GM23248 (cell line): ENCODE measurements around the gene DAND5. TPM values are rescaled to one million over a fixed set of nuclear protein-coding genes. Genes with fewer than 3 reads are reported as not detected.

Source experiments
- DNase-seq: peaks from one replicate; pipeline ENCODE4 v3.0.0-alpha.2; 2015
- H2AFZ ChIP-seq: fragments of 200-600 bp; sonication (generic); 2 replicates; pipeline ENCODE4 v1.6.1; 2016; ENCODE audit warnings: antibody characterized with exemption
- H3F3A ChIP-seq: fragments of 200-600 bp; sonication (generic); 2 replicates; pipeline ENCODE4 v1.6.1; 2016; ENCODE audit warnings: mild to moderate bottlenecking, antibody characterized with exemption, mixed run types; ENCODE audit not compliant: insufficient read depth
- H3K27ac ChIP-seq: fragments of 200-600 bp; sonication (generic); 2 replicates; pipeline ENCODE4 v1.5.1; 2016; ENCODE audit warnings: mild to moderate bottlenecking
- H3K27me3 ChIP-seq: fragments of 200-600 bp; sonication (generic); replicated peaks from 2 replicates; pipeline ENCODE4 v1.6.1; 2016; ENCODE audit warnings: mild to moderate bottlenecking; ENCODE audit not compliant: insufficient read depth
- H3K36me3 ChIP-seq: fragments of 200-600 bp; sonication (generic); 2 replicates; pipeline ENCODE4 v1.6.1; 2016; ENCODE audit warnings: low read depth, mild to moderate bottlenecking
- H3K4me1 ChIP-seq: fragments of 200-600 bp; sonication (generic); 2 replicates; pipeline ENCODE4 v1.6.1; 2016; ENCODE audit warnings: mild to moderate bottlenecking; ENCODE audit not compliant: insufficient read depth
- H3K4me2 ChIP-seq: fragments of 200-600 bp; sonication (generic); one replicate; pipeline ENCODE4 v1.6.1; 2016; ENCODE audit warnings: mild to moderate bottlenecking; ENCODE audit not compliant: unreplicated experiment
- H3K4me3 ChIP-seq: fragments of 200-600 bp; sonication (generic); 2 replicates; pipeline ENCODE4 v1.5.1; 2016; ENCODE audit warnings: mild to moderate bottlenecking
- H3K79me2 ChIP-seq: fragments of 200-600 bp; sonication (generic); 2 replicates; pipeline ENCODE4 v1.6.1; 2016; ENCODE audit warnings: mild to moderate bottlenecking; ENCODE audit not compliant: insufficient read depth
- H3K9ac ChIP-seq: fragments of 200-600 bp; sonication (generic); 2 replicates; pipeline ENCODE4 v1.6.1; 2016; ENCODE audit warnings: mild to moderate bottlenecking
- H3K9me2 ChIP-seq: fragments of 200-600 bp; sonication (generic); 2 replicates; pipeline ENCODE4 v1.6.1; 2016; ENCODE audit warnings: mixed run types, mild to moderate bottlenecking, moderate library complexity; ENCODE audit not compliant: insufficient read depth
- H3K9me3 ChIP-seq: fragments of 200-600 bp; sonication (generic); one replicate; pipeline ENCODE4 v1.6.1; 2017; ENCODE audit warnings: low read depth
- H4K20me1 ChIP-seq: fragments of 200-600 bp; sonication (generic); 2 replicates; pipeline ENCODE4 v1.6.0; 2016; ENCODE audit not compliant: insufficient read depth
- EZH2 ChIP-seq: fragments of 200-600 bp; sonication (generic); IDR thresholded peaks from 2 replicates; pipeline ENCODE4 v1.6.1; 2018; ENCODE audit warnings: antibody characterized with exemption, mild to moderate bottlenecking; ENCODE audit not compliant: insufficient read depth, poor library complexity, severe bottlenecking
- EZH2phosphoT487 ChIP-seq: fragments of 200-600 bp; sonication (generic); IDR thresholded peaks from 2 replicates; pipeline ENCODE4 v1.6.1; 2018; ENCODE audit warnings: antibody characterized with exemption, moderate library complexity, mild to moderate bottlenecking, low read depth; ENCODE audit not compliant: insufficient read depth
- WGBS, 2 experiments: methylation state at CpG; one replicate each; pipeline ENCODE4 v1.1.6; 2015 to 2017; ENCODE audit warnings: low lambda C conversion rate in 2 of 2, low coverage in 1 of 2; ENCODE audit errors: missing lambda C conversion rate in 2 of 2; 5-methylcytosine and 5-hydroxymethylcytosine counted together
- in situ Hi-C: fragments of 300-500 bp; cut with MboI; formaldehyde crosslinking; loops from 2 replicates; pipeline ENCODE4 v1.15.0; 2020
- polyA plus RNA-seq: library from polyadenylated mRNA; unstranded; fragments of >200 nt; fragmentation: Nextera tagmentation; extraction: Ambion mirVana; gene quantifications from 2 replicates; pipeline ENCODE4 v1.2.1, GENCODE V29; 2016
- total RNA-seq: library from RNA; depleted of rRNA; stranded (reverse); fragments of >200 nt; shearing (Covaris generic); gene quantifications from 2 replicates; pipeline ENCODE4 v1.2.3, GENCODE V29; 2014

Gene DAND5
- total and polyA plus RNA-seq, 2 experiments from 2014 or later, result not detected

GRCh38 chr19:13005253-13005652 is 35.9 kb downstream of the DAND5 start:
- no peaks in the 10 kb centered on the region for H3K27me3 ChIP-seq
- no peak overlapping the region for H2AFZ ChIP-seq
- H3K27ac ChIP-seq, result no peak overlapping the region
- no peaks in the 10 kb centered on the region for H3K36me3 ChIP-seq
- H3F3A ChIP-seq, result no peaks in the 10 kb centered on the region; the same call in 1 of the 2 replicates
- no peaks in the 10 kb centered on the region for H3K9me2 ChIP-seq
- 77 to 81% methylated on average over 4 of the region's 4 CpGs for WGBS, 2 experiments
- H3K4me3 ChIP-seq, result no peak overlapping the region
- no peak overlapping the region for H3K4me2 ChIP-seq
- H3K79me2 ChIP-seq, result peaks cover 100% of the 10 kb centered on the region
- H3K4me1 ChIP-seq, result peaks cover 40% of the 10 kb centered on the region
- no peaks in the 10 kb centered on the region for H4K20me1 ChIP-seq
- no peak for TF ChIP-seq EZH2
- no peak for TF ChIP-seq EZH2phosphoT487
- in situ Hi-C loops, result no loop called here
- no peak for DNase-seq
- H3K9ac ChIP-seq, result no peak overlapping the region; the same call in 1 of the 2 replicates
- H3K9me3 ChIP-seq, result no peaks in the 10 kb centered on the region

- DNase-seq, result peak; percentile 26
- peaks cover 39% of the 10 kb centered on the region for H3K4me1 ChIP-seq
- H3K27me3 ChIP-seq, result no peaks in the 10 kb centered on the region
- no peak overlapping the region for H3K4me2 ChIP-seq
- no peak overlapping the region for H3K4me3 ChIP-seq
- no peaks in the 10 kb centered on the region for H3K9me3 ChIP-seq
- H3K9ac ChIP-seq, result no peak overlapping the region; the same call in 1 of the 2 replicates
- TF ChIP-seq EZH2 (no peak), EZH2phosphoT487 (no peak)
- H3K27ac ChIP-seq, result no peak overlapping the region
- H3F3A ChIP-seq, result no peaks in the 10 kb centered on the region; the same call in 1 of the 2 replicates
- H2AFZ ChIP-seq, result no peak overlapping the region
- H3K9me2 ChIP-seq, result no peaks in the 10 kb centered on the region
- H4K20me1 ChIP-seq, result no peaks in the 10 kb centered on the region
- in situ Hi-C loops, result no loop called here
- 51 to 62% methylated on average over 11 to 12 of the region's 12 CpGs for WGBS, 2 experiments
- H3K36me3 ChIP-seq, result no peaks in the 10 kb centered on the region
- peaks cover 100% of the 10 kb centered on the region for H3K79me2 ChIP-seq
These were observed 36.5 kb downstream of the DAND5 start for GRCh38 chr19:13005861-13006370.

- Histone ChIP-seq H3K9ac (peak overlapping the region; percentile 41), H3K4me1 (peaks cover 32% of the 10 kb centered on the region), H4K20me1 (no peaks in the 10 kb centered on the region), H3K27me3 (no peaks in the 10 kb centered on the region), H2AFZ (no peak overlapping the region), H3K79me2 (peaks cover 100% of the 10 kb centered on the region), H3K4me3 (peak overlapping the region; percentile 26), H3K36me3 (no peaks in the 10 kb centered on the region), H3F3A (no peaks in the 10 kb centered on the region; the same call in 1 of the 2 replicates), H3K27ac (no peak overlapping the region), H3K4me2 (peak overlapping the region; percentile 58), H3K9me2 (no peaks in the 10 kb centered on the region), H3K9me3 (no peaks in the 10 kb centered on the region)
- in situ Hi-C loops, result no loop called here
- 40 to 43% methylated on average over 23 to 28 of the region's 28 CpGs for WGBS, 2 experiments
- TF ChIP-seq EZH2phosphoT487 (no peak), EZH2 (no peak)
- DNase-seq, result peak; percentile 54
These were observed 37.3 kb downstream of the DAND5 start for GRCh38 chr19:13006431-13007281.

GRCh38 chr19:13007292-13008045 is 38.1 kb downstream of the DAND5 start:
- Histone ChIP-seq H4K20me1 (no peaks in the 10 kb centered on the region), H3K4me3 (0 out of 2 replicates have a peak overlapping the region, but pooled peaks have one; percentile 26), H3K9me2 (no peaks in the 10 kb centered on the region), H3K4me1 (peaks cover 25% of the 10 kb centered on the region), H3K9me3 (no peaks in the 10 kb centered on the region), H3K36me3 (no peaks in the 10 kb centered on the region), H3K79me2 (peaks cover 100% of the 10 kb centered on the region), H2AFZ (no peak overlapping the region), H3K9ac (peak overlapping the region; percentile 41), H3K27ac (no peak overlapping the region), H3K27me3 (no peaks in the 10 kb centered on the region), H3F3A (no peaks in the 10 kb centered on the region; the same call in 1 of the 2 replicates), H3K4me2 (peak overlapping the region; percentile 58)
- peak; percentile 37 for DNase-seq
- TF ChIP-seq EZH2 (no peak), EZH2phosphoT487 (no peak)
- in situ Hi-C loops, result no loop called here
- 38 to 39% methylated on average over 16 to 17 of the region's 17 CpGs for WGBS, 2 experiments
